MCF 10A (cell line): Measurements from ENCODE around the gene CADM3. TPM values are rescaled to one million over a fixed set of nuclear protein-coding genes. Genes with fewer than 3 reads are reported as not detected.

Experiments used
- BruUV-seq: library from RNA; stranded (reverse); fragments of 400-500 nt; replicated peaks from 2 replicates; lab custom pipeline; 2021; lab: Mats Ljungman, UMichigan
- CTCF ChIA-PET: fragments of 300-600 bp; sonication (Branson Sonifier 250); formaldehyde crosslinking; extraction: SDS; loops from one replicate; lab custom pipeline; 2021; ENCODE audit warnings: antibody characterized with exemption, inconsistent platforms; lab: Yijun Ruan, JAX
- POLR2A ChIA-PET: fragments of 300-600, 350-650 bp; sonication (Branson Sonifier 250); formaldehyde crosslinking; extraction: SDS; loops from one replicate; lab custom pipeline; 2020; ENCODE audit warnings: antibody characterized with exemption, inconsistent platforms; lab: Yijun Ruan, JAX
- DNase-seq: peaks from one replicate; pipeline ENCODE4 v3.0.0-alpha.2; 2018; ENCODE audit not compliant: unreplicated experiment
- H3K27ac Mint-ChIP-seq: one replicate; pipeline ENCODE4 v1.8.0; 2022; ENCODE audit warnings: mild to moderate bottlenecking, low read depth, mixed read lengths; ENCODE audit not compliant: unreplicated experiment
- H3K27me3 Mint-ChIP-seq: one replicate; pipeline ENCODE4 v1.8.0; 2022; ENCODE audit warnings: mixed read lengths; ENCODE audit not compliant: insufficient read depth, unreplicated experiment
- H3K36me3 Mint-ChIP-seq: one replicate; pipeline ENCODE4 v1.8.0; 2022; ENCODE audit warnings: mild to moderate bottlenecking, moderate library complexity, mixed read lengths; ENCODE audit not compliant: insufficient read depth, unreplicated experiment
- H3K4me1 Mint-ChIP-seq: one replicate; pipeline ENCODE4 v1.8.0; 2022; ENCODE audit warnings: mixed read lengths; ENCODE audit not compliant: insufficient read depth, unreplicated experiment
- H3K4me3 Mint-ChIP-seq: one replicate; pipeline ENCODE4 v1.8.0; 2022; ENCODE audit warnings: mild to moderate bottlenecking, moderate library complexity, mixed read lengths; ENCODE audit not compliant: unreplicated experiment
- H3K9me3 Mint-ChIP-seq: one replicate; pipeline ENCODE4 v1.8.0; 2022; ENCODE audit warnings: mixed read lengths; ENCODE audit not compliant: unreplicated experiment
- intact Hi-C: fragments of 100-400 bp; cut with micrococcal nuclease; formaldehyde crosslinking; loops from 2 replicates; pipeline ENCODE4 v1.14.1; 2022
- total RNA-seq: library from RNA; stranded (reverse); gene quantifications from 2 replicates; pipeline ENCODE4 v1.2.3, GENCODE V29; 2022
- TF ChIP-seq, protein P1 (sequence below): fragments of 200-600 bp; IDR thresholded peaks from one replicate; pipeline ENCODE4 v1.8.0; 2022; ENCODE audit warnings: antibody characterized with exemption, mild to moderate bottlenecking; ENCODE audit not compliant: unreplicated experiment

The CADM3 gene
- total RNA-seq, 1 experiment from 2014 or later = 222 TPM

DNA sequence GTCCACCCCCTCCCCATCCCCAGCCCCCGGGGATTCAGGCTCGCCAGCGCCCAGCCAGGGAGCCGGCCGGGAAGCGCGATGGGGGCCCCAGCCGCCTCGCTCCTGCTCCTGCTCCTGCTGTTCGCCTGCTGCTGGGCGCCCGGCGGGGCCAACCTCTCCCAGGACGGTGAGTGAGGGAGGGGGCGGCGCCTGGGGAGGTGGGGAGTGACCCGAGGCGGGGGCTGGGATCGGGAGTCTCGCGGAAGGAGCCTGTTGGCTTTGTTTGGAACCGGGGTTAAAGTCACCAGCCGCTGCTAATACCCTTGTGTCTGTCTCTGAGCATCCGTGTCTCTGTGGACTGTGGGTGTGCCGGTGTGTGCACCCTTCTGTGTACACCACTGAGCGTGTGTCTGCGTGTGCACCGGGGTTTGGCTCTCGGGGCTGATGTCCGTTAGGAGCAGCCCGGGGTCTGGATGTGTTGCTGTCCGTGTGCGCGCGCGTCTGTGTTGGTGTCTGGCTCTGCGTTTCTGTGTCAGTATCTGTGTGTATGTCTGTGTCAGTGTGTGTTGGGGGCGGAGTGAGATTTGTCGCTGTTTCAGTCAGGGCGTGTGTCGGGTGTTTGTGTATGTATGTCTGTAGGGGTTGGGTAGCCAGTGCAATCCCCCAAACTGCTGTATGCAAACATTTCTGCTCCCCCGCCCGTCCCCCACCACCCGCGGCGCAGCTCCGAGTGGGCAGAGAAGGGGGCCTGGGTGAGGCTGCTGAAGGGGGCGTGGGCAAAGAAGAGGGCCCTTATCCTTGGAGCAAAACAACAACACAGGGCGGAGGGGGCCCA, 480 bp downstream of the CADM3 start:
- TSS peak; percentile 48 for BruUV-seq
- peaks cover 11% of the 10 kb centered on the region for H3K27me3 Mint-ChIP-seq
- peak overlapping the region; percentile 1 for H3K27ac Mint-ChIP-seq
- H3K9me3 Mint-ChIP-seq = no peaks in the 10 kb centered on the region
- TF ChIP-seq, protein P1, sequence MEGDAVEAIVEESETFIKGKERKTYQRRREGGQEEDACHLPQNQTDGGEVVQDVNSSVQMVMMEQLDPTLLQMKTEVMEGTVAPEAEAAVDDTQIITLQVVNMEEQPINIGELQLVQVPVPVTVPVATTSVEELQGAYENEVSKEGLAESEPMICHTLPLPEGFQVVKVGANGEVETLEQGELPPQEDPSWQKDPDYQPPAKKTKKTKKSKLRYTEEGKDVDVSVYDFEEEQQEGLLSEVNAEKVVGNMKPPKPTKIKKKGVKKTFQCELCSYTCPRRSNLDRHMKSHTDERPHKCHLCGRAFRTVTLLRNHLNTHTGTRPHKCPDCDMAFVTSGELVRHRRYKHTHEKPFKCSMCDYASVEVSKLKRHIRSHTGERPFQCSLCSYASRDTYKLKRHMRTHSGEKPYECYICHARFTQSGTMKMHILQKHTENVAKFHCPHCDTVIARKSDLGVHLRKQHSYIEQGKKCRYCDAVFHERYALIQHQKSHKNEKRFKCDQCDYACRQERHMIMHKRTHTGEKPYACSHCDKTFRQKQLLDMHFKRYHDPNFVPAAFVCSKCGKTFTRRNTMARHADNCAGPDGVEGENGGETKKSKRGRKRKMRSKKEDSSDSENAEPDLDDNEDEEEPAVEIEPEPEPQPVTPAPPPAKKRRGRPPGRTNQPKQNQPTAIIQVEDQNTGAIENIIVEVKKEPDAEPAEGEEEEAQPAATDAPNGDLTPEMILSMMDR = no peak
- intact Hi-C loops = no loop called here
- DNase-seq = peak; percentile 44
- peaks cover 34% of the 10 kb centered on the region for H3K36me3 Mint-ChIP-seq
- peaks cover 60% of the 10 kb centered on the region for H3K4me1 Mint-ChIP-seq
- H3K4me3 Mint-ChIP-seq = peak overlapping the region; percentile 83
- CTCF ChIA-PET = interaction anchor here (0.6 to 14.1 kb wide), 7 partner anchors 10 to 665 kb away, joined by 3 to 386 read pairs (median 9); partner anchors contain the start of gene ACKR1
- POLR2A ChIA-PET = interaction anchor here (1.0 to 1.6 kb wide), 3 partner anchors 10 to 54 kb away, joined by 3 to 5 read pairs (median 4); no protein-coding TSS in a partner anchor

DNA sequence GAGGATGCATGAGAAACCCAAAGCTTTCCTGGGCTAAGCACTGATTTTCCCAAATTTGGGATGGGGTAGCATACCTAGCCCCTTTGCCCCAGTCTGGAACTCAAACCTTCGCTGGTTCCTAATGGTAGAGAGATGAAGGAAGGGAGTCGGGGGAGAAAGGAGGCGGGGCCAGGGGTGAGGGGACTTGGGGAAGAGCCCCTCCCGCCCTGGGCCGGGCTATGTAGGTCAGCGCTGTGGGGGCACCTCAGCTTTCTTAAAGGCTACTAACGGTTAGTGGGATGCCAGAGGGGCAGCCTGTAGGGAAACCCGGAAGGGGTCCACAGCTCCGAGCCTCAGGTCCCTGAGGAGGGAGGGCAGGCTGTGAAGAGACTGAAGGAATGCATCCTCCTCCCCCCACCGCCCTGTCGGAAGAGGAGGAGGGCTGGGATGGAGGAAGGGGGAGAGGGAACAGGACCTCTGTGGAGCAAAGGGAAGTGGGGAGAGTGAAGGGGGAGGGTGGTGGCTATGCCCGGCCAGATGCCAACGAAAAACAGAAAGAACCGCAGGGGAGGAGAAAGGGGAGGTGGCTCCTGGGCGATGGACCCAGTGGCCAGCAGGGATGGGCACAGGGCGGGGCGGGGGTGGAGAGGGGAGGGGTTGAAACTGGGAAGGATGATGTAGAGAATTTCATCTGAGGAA, 1.3 kb downstream of the CADM3 start:
- peak; percentile 88 for DNase-seq
- H3K9me3 Mint-ChIP-seq = no peaks in the 10 kb centered on the region
- H3K4me1 Mint-ChIP-seq = peaks cover 63% of the 10 kb centered on the region
- POLR2A ChIA-PET = interaction anchor here (1.0 to 1.6 kb wide), 2 partner anchors 25 to 54 kb away, joined by 3 to 5 read pairs; no protein-coding TSS in a partner anchor
- H3K27ac Mint-ChIP-seq = no peak overlapping the region
- intact Hi-C loops = no loop called here
- no TSS peak for BruUV-seq
- TF ChIP-seq, protein P1 = no peak
- CTCF ChIA-PET = interaction anchor here (0.6 to 14.1 kb wide), 5 partner anchors 11 to 67 kb away, joined by 4 to 386 read pairs (median 11); partner anchors contain the start of gene ACKR1
- H3K36me3 Mint-ChIP-seq = peaks cover 42% of the 10 kb centered on the region
- H3K4me3 Mint-ChIP-seq = peak overlapping the region; percentile 83
- peaks cover 10% of the 10 kb centered on the region for H3K27me3 Mint-ChIP-seq

DNA sequence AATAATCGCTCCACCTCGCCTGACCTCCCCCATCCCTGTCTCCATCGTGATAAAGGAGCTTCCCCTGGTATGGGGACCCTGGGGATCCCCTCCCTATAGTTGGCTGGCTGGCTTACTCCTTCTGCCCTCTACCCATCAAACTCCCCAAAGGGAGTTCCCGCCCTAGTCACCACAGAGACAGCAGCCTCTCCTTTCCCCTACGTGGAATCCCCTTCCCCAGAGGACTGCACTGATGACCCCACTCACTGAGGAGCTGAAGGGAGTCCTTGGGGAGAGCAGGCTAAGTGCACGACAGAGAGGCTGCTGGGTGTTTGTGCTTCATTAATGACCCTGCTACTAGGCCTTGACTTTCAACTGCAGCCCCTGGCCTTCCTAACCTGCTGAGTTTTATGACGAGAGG, 1.9 kb downstream of the CADM3 start:
- no TSS peak for BruUV-seq
- ChIA-PET POLR2A (interaction anchor here (1.0 to 1.6 kb wide), 2 partner anchors 26 to 55 kb away, joined by 3 to 5 read pairs; no protein-coding TSS in a partner anchor), CTCF (interaction anchor here (0.5 to 14.1 kb wide), 7 partner anchors 12 to 767 kb away, joined by 3 to 386 read pairs (median 9); partner anchors contain the start of gene ACKR1)
- Mint-ChIP-seq H3K4me1 (peaks cover 57% of the 10 kb centered on the region), H3K27ac (no peak overlapping the region), H3K27me3 (peaks cover 10% of the 10 kb centered on the region), H3K4me3 (peak overlapping the region; percentile 83), H3K36me3 (peaks cover 47% of the 10 kb centered on the region), H3K9me3 (no peaks in the 10 kb centered on the region)
- intact Hi-C loops = no loop called here
- TF ChIP-seq, protein P1 = no peak
- DNase-seq = no peak

DNA sequence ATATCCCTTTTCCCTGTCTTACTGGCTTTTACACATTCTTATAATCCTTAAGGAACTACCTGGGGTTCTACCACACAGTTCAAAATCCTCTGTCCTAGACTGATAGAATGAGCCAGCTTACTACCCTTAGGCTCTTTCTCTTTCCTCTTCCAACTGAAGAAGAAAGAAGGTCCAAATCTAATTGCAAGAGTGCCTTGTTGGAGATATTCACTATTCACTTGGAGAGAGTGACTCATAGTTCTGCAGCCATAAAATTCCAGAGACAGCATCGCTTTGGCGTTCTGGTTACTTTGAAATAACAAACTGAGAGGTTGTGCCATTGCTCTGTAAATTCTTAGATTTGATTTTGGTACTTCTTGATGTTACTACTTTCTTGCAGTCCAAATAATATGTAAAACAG, 4.2 kb downstream of the CADM3 start:
- DNase-seq = peak; percentile 45
- Mint-ChIP-seq H3K27ac (no peak overlapping the region), H3K4me3 (peak overlapping the region; percentile 20), H3K9me3 (no peaks in the 10 kb centered on the region), H3K27me3 (peaks cover 19% of the 10 kb centered on the region), H3K4me1 (peaks cover 45% of the 10 kb centered on the region), H3K36me3 (peaks cover 70% of the 10 kb centered on the region)
- ChIA-PET POLR2A (no interaction called here), CTCF (interaction anchor here (0.6 to 5.7 kb wide), 7 partner anchors 12 to 831 kb away, joined by 3 to 58 read pairs (median 4); partner anchors contain the start of gene DUSP23)
- intact Hi-C loops = no loop called here
- no TSS peak for BruUV-seq
- TF ChIP-seq, protein P1 = no peak
